GM18499 (cell line): ENCODE data around the gene DNAH10.
"Not testable (repeated sequence)": the region's sequence is repeated elsewhere in the genome, so short reads cannot be mapped to it uniquely, and the experiment has no call there.

ENCODE experiments used
- ATAC-seq: cut with Tn5 transposase; IDR thresholded peaks from one replicate; pipeline ENCODE4 v1.9.1; 2021; ENCODE audit warnings: moderate number of reproducible peaks; ENCODE audit not compliant: insufficient read depth, unreplicated experiment

The DNAH10 gene

DNA sequence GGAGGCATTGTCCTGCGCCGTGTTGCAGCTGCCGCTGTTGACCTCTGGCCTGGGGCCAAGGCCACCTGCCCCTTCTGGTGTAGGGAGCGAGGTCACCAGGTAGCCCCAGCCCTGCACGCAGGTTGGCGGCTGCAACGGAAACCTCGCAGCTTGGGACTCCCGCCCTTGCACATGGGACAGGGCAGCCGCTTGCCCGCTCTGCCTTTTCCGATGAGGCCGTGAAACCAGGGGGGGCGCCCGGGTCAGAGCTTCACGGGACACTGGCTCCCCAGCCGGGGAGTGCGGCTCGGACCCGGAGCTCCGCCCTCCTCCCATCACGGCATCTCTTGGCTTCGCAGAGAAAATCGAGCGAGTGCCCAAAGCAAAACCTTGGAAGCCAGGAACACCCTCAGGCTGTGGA is 25.4 kb downstream of the DNAH10 start:
- ATAC-seq, result no peak

DNA sequence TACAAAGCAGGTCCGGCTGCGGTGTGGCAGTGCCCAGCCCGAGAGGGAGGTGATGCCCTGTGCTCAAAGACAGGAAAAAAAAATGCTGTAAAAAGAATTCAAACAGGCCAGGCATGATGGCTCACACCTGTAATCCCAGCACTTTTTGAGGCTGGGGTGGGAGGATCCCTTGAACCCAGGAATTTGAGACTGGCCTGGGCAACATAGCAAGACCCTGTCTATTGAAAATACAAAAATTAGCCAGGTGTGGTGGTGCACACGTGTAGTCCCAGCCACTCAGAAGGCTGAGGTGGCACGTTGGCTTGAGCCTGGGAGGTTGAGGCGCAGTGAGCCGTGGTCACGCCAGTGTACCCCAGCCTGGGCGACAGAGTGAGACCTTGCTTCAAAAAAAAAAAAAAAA is 26.4 kb downstream of the DNAH10 start:
- no peak for ATAC-seq

DNA sequence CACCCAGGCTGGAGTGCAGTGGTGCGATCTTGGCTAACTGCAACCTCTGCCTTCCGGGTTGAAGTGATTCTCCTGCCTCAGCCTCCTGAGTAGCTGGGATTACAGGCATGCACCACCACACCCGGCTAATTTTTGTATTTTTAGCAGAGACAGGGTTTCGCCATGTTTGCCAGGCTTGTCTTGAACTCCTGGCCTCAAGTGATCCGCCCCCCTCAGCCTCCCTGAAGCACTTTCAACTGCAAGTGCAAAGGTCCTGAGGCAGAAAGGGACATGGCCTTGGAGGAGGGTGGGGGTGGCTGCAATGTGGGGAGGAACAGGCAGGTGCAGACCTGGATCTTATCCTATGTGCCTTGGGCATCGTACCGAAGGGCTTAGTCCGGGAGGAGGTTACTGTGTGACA is 27.3 kb downstream of the DNAH10 start:
- not testable (repeated sequence) for ATAC-seq

DNA sequence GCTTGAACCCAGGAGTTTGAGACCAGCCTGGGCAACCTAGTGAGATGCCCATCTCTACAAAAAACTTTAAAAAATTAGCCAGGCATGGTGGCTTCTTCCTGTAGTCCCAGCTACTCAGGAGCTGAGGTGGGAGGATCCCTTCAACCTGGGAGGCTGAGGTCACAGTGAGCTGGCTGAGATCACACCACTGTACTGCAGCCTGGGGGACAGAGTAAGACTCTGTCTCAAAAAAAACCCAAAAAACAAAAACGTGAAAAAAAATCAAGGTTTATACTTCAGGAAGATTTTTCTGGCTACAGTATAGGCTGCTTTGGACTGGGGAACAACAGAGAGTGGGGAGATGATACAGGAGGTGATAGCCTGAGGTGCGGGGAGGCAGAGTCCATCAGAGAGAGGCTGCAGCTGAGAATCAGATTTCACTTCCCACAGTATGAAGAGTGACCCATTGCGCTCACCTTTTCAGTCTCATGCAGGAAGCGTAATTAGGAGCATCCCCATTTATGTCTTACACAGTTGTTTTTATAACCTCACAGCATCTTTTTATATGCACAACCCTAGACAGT is 28.9 kb downstream of the DNAH10 start:
- no peak for ATAC-seq

DNA sequence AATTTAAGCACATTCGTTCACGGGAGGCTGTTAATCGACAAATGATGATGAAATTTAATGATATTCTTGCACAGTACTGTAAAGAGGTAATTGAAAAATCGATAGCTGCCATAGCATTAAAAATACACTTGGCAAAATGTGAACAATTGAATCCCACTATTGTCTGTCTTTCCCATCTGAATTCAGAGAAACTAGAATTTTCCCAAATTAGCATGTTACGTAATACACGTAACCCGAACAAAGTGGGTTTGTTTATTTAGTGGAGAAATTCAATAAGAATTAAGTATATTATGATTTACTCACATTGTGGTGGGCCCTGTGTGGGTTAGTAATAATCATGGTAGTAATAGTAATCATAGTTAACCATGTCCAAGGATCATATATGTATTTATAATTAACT is 31.9 kb downstream of the DNAH10 start:
- no peak for ATAC-seq

DNA sequence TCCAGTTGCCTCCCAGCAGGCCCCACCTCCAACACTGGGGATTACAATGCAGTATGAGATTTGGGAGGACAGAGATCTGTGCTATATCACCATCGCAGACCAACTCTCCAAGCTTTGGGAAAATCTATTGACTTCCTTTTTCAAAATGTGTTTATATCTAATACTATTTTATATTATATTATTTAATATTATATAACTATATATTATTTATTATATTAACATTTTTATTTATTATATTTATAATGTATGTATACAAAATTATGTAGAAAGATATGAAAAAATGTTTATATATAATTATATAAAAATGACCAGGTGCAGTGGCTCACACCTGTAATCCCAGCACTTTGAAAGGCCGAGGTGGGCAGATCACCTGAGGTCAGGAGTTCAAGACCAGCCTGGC is 36.4 kb downstream of the DNAH10 start:
- no peak for ATAC-seq

DNA sequence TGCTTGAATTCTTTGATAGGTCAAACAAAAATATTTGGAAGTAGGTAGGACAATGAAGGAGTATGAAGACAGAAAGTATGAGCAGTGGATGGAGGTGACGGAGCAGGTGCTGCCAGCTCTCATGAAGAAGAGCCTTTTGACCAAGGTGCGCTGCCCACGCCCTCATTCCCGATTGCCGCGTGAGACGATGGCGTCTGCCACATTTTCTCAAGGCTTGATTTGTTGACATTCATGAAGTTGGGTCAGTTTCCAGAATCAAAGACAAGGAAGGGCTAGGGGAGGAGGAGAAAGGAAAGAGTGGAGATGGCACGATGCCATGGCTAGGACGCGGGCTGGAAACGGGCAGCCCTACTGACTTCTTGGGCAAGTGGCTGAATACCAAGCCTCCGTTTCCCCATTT is 37.1 kb downstream of the DNAH10 start:
- no peak for ATAC-seq

DNA sequence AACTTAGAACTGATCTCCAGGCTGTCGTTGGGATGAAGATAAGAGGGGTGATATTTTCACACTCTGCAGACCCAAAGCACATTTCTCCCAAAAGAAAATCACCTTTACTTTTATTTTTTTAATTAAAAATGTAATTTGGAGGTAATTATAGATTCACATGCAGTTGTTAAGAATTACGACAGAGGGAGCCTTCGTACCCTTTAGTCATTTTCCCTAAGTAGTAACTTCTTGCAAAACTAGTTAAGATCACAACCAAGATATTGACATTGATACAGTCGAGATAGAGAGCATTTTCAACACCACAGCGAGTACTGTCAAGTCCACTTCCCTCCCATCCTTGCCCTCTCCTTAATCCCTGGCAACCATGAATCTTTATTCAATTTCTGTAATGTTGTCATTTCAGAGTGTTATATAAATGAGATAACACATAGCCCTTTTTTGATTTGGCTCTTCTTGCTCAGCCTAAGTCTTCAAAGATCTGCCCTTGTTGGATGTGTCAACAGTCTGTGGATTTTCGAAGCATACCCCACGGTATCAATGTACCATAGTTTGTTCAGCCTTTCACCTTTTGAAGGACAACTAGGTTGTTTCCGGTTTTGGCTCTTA is 39.6 kb downstream of the DNAH10 start:
- no peak for ATAC-seq

DNA sequence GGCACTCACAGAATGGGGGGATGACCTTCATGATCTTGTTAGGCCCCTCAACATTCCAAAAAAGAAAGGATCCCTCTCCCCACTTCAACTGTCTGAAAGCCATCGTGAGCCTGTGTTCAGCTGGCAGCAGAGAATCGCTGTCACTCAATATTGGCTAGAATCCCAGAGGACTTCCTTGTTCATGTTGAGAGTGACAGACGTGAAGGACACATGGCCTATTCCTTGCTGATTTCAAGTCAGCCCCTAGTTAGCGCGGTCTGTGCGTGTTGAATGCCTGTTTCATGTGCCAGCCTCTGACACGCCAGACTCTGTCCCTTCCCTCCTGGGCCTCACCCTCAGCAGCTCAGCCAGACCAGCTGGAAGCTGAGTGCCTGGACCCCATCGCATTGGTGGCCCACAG is 43.1 kb downstream of the DNAH10 start:
- ATAC-seq, result no peak

DNA sequence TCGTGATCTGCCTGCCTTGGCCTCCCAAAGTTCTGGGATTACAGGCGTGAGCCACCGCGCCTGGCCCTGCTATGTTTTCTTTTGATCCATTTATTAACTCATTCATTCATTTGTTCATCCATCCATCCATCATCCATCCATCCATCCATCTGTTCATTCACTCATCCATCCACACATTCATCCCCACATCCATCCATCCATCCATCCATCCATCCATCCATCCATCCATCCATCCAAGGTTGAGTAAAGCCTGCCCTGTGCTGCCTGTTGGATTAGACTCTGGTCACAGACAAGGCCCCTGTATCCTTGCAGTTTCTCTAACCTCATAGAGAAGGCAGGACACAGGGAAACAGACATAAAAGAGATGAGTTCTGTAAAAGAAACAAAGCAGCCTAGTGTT is 44.9 kb downstream of the DNAH10 start:
- ATAC-seq, result no peak

DNA sequence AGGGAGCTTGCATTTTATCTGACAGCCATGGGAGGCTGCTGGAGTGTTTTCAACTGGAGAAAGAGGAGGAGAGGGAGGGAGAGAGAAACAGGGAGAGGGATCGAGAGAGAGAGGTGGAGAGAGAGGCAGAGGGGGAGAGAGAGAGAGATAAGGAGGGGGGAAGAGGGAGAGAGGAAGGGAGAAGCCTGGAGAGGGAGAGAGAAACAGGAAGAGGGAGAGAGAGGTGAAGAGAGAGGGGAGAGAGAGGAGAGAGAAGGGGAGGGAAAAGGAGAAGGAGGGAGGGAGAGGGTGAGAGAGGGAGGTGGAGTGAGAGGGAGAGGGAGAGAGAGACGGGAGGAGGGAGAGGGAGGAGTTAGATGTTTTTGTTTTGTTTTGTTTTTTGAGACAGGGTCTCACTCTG is 45.6 kb downstream of the DNAH10 start:
- no peak for ATAC-seq

DNA sequence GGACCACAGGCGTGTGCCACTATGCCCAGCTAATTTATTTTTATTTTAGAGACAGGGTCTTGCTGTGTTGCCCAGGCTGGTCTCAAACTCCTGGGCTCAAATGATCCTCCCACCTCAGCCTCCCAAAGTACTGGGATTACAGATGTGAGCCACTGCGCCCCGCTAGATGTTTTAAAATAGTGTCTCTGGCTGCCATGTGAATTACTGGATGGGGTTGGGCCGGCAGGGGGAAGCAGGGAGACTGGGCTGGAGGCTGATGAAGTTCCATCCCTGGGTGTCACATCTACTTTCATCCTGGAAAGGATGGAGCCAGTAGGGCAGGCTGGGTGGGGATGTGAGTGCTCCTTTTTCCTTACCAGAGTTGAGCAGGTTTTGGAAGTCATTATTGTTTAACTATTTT is 46.1 kb downstream of the DNAH10 start:
- no peak for ATAC-seq

DNA sequence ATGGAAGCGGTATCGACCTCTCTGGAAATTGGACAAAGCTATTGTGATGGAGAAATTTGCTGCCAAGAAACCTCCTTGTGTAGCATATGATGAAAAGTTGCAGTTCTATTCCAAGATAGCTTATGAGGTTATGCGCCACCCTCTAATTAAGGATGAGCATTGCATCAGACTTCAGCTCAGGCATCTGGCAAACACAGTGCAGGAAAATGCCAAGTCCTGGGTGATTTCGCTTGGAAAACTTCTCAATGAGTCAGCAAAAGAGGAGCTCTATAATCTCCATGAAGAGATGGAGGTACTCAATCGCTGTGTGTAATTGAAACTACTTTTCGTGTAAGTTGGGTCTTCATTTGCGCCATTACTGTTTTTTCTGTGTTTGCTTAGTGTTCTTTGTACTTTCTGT is 51.2 kb downstream of the DNAH10 start:
- no peak for ATAC-seq

DNA sequence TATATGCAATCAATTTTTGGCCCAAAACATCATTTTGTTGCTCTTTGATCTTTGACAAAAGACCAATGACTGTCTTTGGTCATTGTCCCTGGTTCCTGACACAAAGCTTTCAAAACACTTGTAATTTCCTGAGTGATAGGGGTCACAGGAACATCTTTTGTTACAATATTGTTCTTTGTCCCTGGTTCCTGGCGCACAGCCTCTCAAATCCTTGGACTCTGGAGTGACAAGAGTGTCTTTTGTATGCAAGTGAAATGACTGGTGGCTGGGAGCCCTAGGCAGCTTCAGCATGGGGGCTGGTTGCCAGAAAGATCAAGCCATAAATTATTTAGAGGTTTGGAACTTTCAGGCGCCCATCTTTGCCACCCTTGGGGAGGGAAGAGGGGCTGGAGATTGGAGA is 53.9 kb downstream of the DNAH10 start:
- ATAC-seq, result no peak

DNA sequence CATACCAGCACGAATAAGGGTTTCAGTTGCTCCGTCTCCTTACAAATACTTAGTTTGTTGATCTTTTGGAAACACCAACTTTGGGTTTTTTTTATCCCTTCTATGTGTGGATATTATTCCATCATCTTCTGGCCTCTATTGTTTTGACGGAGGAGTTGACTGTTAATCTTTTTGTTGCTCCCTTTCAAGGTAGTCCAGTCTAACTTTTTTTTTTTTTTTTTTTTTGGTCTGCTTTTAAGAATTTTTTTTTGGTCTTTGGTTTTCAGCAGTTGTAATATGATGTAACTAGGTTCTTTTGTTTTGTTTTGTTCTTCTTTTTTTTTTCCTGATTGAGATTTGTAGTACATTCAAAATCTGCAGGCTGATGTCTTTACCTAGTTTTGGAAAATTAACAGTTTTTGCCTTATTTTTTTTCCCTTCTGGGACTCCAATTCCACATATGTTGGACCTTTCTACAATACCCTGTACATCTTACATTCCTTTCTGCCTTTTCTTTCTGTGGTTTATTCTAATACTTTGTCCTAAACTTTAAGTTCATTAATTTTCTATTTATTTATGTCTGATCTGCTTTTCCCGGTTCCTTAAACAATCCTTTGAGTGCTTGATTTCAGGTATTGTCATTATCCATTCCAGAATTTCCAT is 54.9 kb downstream of the DNAH10 start:
- no peak for ATAC-seq

DNA sequence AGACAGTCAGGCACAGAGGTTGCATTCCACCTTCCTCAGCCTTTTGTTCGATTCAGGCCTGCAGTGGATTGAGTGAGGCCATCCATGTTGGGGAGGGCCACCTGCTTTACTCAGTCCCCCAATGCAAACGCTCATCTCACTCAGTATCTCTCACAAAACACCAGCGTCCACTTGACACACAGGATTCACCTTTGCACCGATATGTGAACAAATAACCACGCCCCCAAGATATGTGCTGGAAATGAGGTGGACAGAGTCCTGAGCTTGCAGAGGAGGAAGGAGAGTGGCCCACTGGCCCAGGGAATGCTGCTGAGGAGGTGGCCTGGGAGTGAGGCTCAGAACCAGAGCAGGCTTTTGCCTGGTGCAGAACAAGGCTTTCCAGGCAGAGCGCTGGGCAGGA is 60.7 kb downstream of the DNAH10 start:
- ATAC-seq, result no peak

DNA sequence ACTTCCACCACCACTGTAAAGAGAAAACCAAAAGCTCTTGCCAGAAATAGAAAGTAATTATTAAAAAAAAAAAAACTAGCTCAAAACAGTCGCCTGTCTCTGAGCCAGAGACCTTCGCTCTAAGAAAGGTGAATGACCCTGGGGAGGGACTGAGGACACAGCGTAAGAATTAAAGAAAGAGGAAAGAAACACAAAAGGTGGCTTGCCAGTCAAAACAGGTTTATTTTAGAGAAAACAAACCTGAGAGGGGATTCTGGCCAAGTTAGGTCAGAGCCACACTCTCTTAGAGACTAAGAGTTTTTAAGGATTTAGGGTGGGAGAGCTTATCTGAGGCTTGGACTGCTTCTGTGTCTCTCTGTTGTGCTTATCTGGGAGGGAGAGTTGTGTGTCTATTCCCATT is 66.0 kb downstream of the DNAH10 start:
- ATAC-seq, result no peak

DNA sequence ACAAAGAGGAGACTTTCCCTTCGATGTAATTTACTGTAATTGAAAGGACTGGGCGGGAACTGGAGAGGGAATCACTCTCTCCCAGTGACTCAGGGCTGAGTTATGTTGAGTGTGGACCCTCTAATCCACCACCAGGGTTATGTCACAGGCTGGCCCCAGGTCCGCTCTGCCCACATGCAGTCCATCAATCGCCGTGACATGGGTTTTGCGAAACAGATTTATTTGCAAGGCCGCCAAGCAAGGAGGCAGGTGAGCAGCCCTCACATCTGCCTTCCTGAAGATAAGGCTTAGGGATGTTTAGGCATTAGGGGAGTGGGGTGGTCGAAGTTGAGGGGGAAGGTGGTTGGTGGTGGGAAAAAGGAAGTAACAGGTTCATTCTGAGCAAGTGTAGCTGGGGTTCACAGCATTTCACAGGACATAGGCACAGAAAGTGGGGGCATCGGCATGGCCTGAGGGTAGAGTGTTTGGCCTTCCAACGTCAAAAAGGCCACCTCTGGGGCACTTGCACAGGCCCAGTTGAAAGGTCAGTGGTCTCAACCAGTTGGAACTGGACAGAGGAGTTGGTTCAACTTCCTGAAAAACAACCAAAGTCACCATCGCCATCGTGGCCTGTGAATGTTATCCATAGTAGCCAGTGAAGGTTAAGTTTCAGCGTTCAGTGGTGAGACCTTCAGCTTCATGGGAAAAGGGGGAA is 66.9 kb downstream of the DNAH10 start:
- no peak for ATAC-seq

DNA sequence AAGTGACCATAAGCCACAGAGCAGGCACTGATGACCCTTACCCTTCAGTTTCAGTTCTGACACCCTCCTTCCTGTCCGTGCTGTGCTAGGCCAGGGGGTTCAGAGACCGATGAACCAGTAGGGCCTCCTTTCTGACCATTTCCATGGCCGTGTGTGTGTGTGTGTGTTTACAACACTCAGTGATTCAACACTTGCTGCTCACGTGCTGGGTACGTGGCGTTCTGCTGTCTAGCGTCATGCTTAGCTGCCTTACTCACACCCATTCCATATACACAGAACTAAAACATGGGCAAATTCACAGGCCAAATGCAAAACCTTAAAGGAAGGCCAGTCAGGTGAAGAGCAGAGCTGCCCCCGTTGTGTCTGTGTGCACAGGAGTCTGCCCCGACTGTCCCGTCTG is 67.5 kb downstream of the DNAH10 start:
- ATAC-seq, result no peak

DNA sequence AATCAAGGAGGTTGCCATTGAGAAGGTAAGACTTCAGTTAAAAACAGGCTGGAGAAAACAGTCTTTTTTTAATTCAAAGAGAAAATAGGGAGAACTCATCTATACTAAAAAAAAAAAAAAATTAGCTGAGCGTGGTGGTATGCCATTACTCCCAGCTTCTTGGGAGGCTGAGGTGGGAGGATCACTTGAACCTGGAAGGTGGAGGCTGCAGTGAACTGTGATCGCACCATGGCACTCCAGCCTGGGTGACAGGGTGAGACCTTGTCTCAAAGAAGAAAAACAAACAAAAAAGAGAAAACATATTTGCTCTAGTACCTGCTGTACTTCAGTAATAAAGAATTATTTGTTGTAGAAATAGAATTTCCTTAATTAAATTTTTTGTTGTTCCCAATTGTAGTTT is 68.6 kb downstream of the DNAH10 start:
- no peak for ATAC-seq

DNA sequence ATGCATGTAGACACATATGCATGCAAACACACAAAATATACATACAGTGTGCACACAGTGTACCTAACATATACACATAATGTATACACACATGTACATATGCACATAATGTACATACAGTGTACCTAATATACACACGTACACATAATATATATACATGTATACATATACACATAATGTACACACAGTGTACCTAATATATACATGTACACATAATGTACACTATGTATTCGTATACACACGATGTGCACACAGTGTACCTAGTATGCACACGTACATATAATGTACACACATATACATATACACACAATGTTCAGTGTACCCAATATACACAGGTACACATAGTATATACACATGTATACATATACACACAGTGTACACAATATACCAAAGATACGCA is 70.0 kb downstream of the DNAH10 start:
- no peak for ATAC-seq

DNA sequence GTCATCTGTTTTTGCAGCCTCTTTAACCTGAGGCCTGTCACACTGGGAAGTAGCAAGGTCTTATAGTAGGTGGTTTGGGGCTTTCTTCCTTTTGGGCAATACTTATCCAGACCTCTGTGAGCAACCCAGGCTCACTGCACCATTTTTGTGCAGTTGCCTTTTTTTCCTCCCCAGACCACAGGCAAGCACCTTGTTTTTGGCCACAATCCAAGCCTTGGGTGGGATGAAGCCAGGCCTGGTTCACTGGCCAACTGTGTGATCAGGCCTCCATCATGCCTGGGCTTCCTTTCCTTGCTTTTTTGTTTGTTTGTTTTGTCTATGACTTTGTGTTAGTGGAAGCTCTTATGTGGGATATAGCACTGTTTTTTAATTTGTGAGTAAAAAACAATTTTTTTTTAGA is 71.7 kb downstream of the DNAH10 start:
- ATAC-seq, result no peak
